ENCODE data around the gene SCO2. TPM values are rescaled to one million over a fixed set of nuclear protein-coding genes. Genes with fewer than 3 reads are reported as not detected.

Gene SCO2
- total RNA-seq, 4 donors from 2014 or later = 5.1 to 14.9 (median 6.7) TPM

DNA sequence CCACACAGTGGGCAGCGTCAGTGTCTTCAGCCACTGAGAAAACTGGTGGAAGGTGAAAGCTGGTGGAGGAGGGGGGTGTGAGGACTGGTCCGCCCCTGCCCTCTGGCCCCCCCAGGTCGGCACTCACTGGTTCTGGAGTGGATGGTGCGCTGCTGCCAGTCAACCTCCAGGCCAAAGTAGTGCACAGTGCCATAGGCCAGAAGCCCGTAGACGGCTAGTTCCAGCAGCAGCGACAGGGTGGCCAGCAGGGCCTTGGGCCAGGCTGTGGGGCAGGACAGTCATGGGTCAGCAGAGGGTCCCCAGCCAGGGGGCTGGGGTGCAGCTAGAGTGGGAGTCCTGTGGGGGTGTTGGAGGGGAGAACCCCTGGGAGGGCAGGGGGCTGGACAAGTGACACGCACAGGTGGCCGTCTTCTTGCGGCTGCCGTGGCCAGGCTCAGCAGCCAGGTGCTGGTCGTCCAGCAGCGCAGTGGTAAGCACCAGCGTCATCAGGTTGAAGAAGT, 20.1 kb downstream of the SCO2 start:
- H3K27me3 ChIP-seq = no peaks in the 10 kb centered on the region
- H3K36me3 ChIP-seq = peaks cover 7 to 43% (median 15%) of the 10 kb centered on the region in 3 donors
- peaks cover 27 to 54% (median 38%) of the 10 kb centered on the region in 3 donors for H3K4me1 ChIP-seq
- TF ChIP-seq, protein P1, sequence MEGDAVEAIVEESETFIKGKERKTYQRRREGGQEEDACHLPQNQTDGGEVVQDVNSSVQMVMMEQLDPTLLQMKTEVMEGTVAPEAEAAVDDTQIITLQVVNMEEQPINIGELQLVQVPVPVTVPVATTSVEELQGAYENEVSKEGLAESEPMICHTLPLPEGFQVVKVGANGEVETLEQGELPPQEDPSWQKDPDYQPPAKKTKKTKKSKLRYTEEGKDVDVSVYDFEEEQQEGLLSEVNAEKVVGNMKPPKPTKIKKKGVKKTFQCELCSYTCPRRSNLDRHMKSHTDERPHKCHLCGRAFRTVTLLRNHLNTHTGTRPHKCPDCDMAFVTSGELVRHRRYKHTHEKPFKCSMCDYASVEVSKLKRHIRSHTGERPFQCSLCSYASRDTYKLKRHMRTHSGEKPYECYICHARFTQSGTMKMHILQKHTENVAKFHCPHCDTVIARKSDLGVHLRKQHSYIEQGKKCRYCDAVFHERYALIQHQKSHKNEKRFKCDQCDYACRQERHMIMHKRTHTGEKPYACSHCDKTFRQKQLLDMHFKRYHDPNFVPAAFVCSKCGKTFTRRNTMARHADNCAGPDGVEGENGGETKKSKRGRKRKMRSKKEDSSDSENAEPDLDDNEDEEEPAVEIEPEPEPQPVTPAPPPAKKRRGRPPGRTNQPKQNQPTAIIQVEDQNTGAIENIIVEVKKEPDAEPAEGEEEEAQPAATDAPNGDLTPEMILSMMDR (IDR thresholded peaks at IDR 0.05) = no peak
- TF ChIP-seq POLR2A (IDR thresholded peaks at IDR 0.05) = no peak
- WGBS, 2 donors = 85% methylated on average over 11 of the region's 14 CpGs; no CpG with 5 or more reads in 1 of the 2 donors
- no peak for DNase-seq
- H3K27ac ChIP-seq = peak overlapping the region in 1 of 4 donors; percentile 57
- no peak overlapping the region for H3K4me3 ChIP-seq
- intact Hi-C loops (cut with DNase I) = no loop called here
- no peaks in the 10 kb centered on the region for H3K9me3 ChIP-seq

DNA sequence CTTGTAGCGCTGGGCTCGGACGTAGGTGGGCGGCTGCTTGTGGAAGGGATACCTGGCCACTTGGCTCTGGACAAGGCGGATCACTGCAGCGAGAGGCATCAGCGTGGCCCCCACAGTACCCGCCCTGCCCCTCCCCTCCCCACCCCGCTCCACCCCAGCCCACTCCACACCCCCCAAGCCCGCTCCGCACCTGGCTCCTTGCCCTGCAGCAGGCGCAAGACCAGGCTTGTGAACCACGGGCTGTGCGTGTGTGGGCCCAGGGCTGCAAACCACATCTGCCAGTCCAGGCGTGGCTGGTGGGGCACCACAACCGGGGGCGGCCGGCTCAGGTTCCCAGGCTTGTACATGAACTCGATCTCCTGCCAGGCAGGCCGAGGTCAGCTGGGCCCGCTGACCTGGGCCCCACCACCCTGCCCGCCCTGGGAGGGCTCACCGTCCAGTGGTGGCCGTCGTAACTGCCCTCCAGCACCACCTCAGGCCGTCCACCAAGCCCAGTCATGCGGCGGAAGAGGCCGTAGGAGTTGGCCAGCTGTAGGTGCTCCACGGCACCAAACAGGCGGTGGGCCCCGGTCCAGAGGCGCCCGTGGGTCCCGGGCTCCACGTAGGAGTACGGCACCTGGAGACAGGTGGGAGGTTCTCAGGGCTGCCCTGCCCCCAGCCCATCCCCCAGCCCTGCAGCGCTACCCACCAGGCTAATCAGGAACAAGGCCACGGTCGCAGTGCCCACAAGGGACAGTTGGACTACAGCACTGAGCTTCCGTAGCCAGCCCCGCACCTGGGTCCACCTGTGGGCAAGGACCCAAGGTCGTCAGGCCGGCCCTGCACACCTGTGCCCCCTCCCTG, 20.8 kb downstream of the SCO2 start:
- Histone ChIP-seq H3K9me3 (no peaks in the 10 kb centered on the region), H3K4me3 (peak overlapping the region in 1 of 4 donors; percentile 23), H3K36me3 (peaks cover 7 to 42% (median 15%) of the 10 kb centered on the region in 3 donors), H3K27me3 (no peaks in the 10 kb centered on the region), H3K4me1 (peaks cover 27 to 47% (median 37%) of the 10 kb centered on the region in 3 donors), H3K27ac (peak overlapping the region; percentile 14 to 57 (median 52))
- TF ChIP-seq, protein P1 (IDR thresholded peaks at IDR 0.05) = no peak
- TF ChIP-seq POLR2A (IDR thresholded peaks at IDR 0.05) = no peak
- 86% methylated on average over 6 of the region's 44 CpGs; no CpG with 5 or more reads in 1 of the 2 donors for WGBS, 2 donors
- intact Hi-C loops (cut with DNase I) = no loop called here
- DNase-seq = no peak

DNA sequence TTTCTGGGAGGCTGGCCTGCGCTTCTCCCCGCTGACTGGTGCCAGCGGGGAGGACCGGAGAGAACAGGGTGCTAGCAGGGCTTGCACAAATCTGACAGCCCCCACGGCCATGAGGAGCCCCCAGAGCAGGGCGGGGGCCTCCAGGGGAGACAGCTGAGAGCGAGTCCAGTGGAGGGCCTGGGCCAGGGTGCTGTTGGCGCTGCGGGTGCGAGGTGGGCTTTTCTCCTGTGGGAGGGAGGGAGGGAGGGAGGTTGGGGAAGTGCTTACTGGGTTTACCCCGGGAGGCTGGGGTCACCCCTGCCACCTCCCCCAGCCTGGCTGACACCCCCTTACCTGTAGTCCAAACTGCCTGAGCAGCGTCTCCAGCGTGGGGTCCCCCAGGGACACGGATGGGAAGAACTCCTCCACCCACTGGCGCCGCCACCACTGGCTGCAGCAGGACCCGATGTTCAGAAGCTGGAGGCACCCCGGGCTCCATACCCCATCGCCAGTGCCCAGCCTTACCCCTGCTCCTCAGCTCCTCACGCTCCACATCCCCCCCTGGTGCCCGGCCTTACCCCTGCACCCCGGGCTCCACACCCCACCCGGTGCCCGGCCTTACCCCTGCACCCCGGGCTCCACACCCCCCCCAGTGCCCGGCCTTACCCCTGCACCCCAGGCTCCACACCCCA, 21.8 kb downstream of the SCO2 start:
- WGBS, 2 donors = 77 to 90% methylated on average over 11 to 12 of the region's 26 CpGs
- Histone ChIP-seq H3K9me3 (no peaks in the 10 kb centered on the region), H3K27me3 (no peaks in the 10 kb centered on the region), H3K4me1 (peaks cover 19 to 47% (median 28%) of the 10 kb centered on the region in 3 donors), H3K4me3 (no peak overlapping the region), H3K27ac (no peak overlapping the region), H3K36me3 (peaks cover 7 to 42% (median 15%) of the 10 kb centered on the region in 3 donors)
- intact Hi-C loops (cut with DNase I) = no loop called here
- DNase-seq = no peak
- TF ChIP-seq, protein P1 (IDR thresholded peaks at IDR 0.05) = no peak
- no peak for TF ChIP-seq POLR2A (IDR thresholded peaks at IDR 0.05)

GRCh38 chr22:50502628-50503474, 22.5 kb downstream of the SCO2 start:
- Histone ChIP-seq H3K36me3 (peaks cover 7 to 42% (median 15%) of the 10 kb centered on the region in 3 donors), H3K27ac (no peak overlapping the region), H3K9me3 (no peaks in the 10 kb centered on the region), H3K4me1 (peaks cover 15 to 51% (median 34%) of the 10 kb centered on the region in 3 donors), H3K4me3 (no peak overlapping the region), H3K27me3 (no peaks in the 10 kb centered on the region)
- WGBS, 2 donors = 81 to 89% methylated on average over 6 to 8 of the region's 24 CpGs
- TF ChIP-seq, protein P1 (IDR thresholded peaks at IDR 0.05) = no peak
- TF ChIP-seq POLR2A (IDR thresholded peaks at IDR 0.05) = no peak
- intact Hi-C loops (cut with DNase I) = no loop called here
- no peak for DNase-seq
